IMR-90 (cell line): ENCODE data around the gene HMGCS2. TPM values are rescaled to one million over a fixed set of nuclear protein-coding genes. Genes with fewer than 3 reads are reported as not detected.

ENCODE experiments used
- ATAC-seq: fragments of 200-7000 bp; cut with Tn5 transposase; 2 replicates; pipeline ENCODE4 v1.9.1; 2020; ENCODE audit warnings: low read depth, mild to moderate bottlenecking, moderate library complexity
- BruUV-seq: library from RNA; stranded (reverse); fragments of 400-500 nt; replicated peaks from 2 replicates; lab custom pipeline; 2021; lab: Mats Ljungman, UMichigan
- CTCF ChIA-PET: fragments of 300-600 bp; formaldehyde crosslinking; extraction: SDS; loops from one replicate; lab custom pipeline; 2021; ENCODE audit warnings: antibody characterized with exemption; lab: Yijun Ruan, JAX
- POLR2A ChIA-PET: fragments of 300-600 bp; sonication (Branson Sonifier 250); formaldehyde crosslinking; loops from one replicate; lab custom pipeline; 2022; ENCODE audit warnings: antibody characterized with exemption; ENCODE audit not compliant: unreplicated experiment; lab: Charles Lee
- DNase-seq: peaks from one replicate; pipeline ENCODE4 v3.0.0; 2013
- H2AFZ ChIP-seq: replicated peaks from 2 replicates; pipeline ENCODE3; 2013; ENCODE audit warnings: low read length, mild to moderate bottlenecking; ENCODE audit not compliant: poor library complexity
- H2AK5ac ChIP-seq: 2 replicates; pipeline ENCODE4 v1.6.1; 2013; ENCODE audit warnings: low read depth, low read length, inconsistent platforms
- H2AK9ac ChIP-seq: replicated peaks from 2 replicates; pipeline ENCODE3; 2013; ENCODE audit warnings: mild to moderate bottlenecking, low read depth, low read length, moderate library complexity; ENCODE audit not compliant: poor library complexity
- H2BK120ac ChIP-seq: 2 replicates; pipeline ENCODE4 v1.6.1; 2013; ENCODE audit warnings: low read depth, low read length, inconsistent platforms
- H2BK15ac ChIP-seq: 3 replicates; pipeline ENCODE4 v1.6.1; 2013; ENCODE audit warnings: low read depth, low read length, inconsistent platforms
- H2BK20ac ChIP-seq: 2 replicates; pipeline ENCODE4 v1.6.1; 2013; ENCODE audit warnings: low read depth, mild to moderate bottlenecking, inconsistent platforms, low read length, moderate library complexity
- H2BK5ac ChIP-seq: 2 replicates; pipeline ENCODE4 v1.6.1; 2013; ENCODE audit warnings: mild to moderate bottlenecking, low read depth, low read length, inconsistent platforms; ENCODE audit not compliant: poor library complexity, severe bottlenecking
- H3K14ac ChIP-seq: replicated peaks from 2 replicates; pipeline ENCODE4 v1.6.1; 2013; ENCODE audit warnings: low read depth, low read length, inconsistent platforms
- H3K18ac ChIP-seq: 2 replicates; pipeline ENCODE4 v1.6.1; 2013; ENCODE audit warnings: low read depth, low read length, control low read depth
- H3K23ac ChIP-seq: 2 replicates; pipeline ENCODE4 v1.6.1; 2013; ENCODE audit warnings: low read depth, low read length, inconsistent platforms
- H3K27ac ChIP-seq: 2 replicates; pipeline ENCODE4 v1.5.1; 2013; ENCODE audit warnings: mild to moderate bottlenecking, control low read depth, low read length; ENCODE audit not compliant: insufficient read depth
- H3K27me3 ChIP-seq: 2 replicates; pipeline ENCODE4 v1.6.1; 2013; ENCODE audit warnings: low read length; ENCODE audit not compliant: control insufficient read depth, insufficient read depth
- H3K36me3 ChIP-seq: 2 replicates; pipeline ENCODE4 v1.6.1; 2013; ENCODE audit warnings: low read length, mixed read lengths; ENCODE audit not compliant: control insufficient read depth, insufficient read depth
- H3K4ac ChIP-seq: 2 replicates; pipeline ENCODE4 v1.6.1; 2013; ENCODE audit warnings: low read depth, low read length, inconsistent platforms
- H3K4me1 ChIP-seq: 2 replicates; pipeline ENCODE4 v1.6.1; 2013; ENCODE audit warnings: low read length, mixed read lengths; ENCODE audit not compliant: control insufficient read depth, insufficient read depth
- H3K4me2 ChIP-seq: 2 replicates; pipeline ENCODE4 v1.6.1; 2013; ENCODE audit warnings: low read depth, mild to moderate bottlenecking, control low read depth, low read length, moderate library complexity
- H3K4me3 ChIP-seq: 2 replicates; pipeline ENCODE4 v1.5.1; 2013; ENCODE audit warnings: low read depth, mild to moderate bottlenecking, control low read depth, low read length, moderate library complexity; ENCODE audit not compliant: insufficient read depth
- H3K56ac ChIP-seq: 2 replicates; pipeline ENCODE4 v1.6.1; 2013; ENCODE audit warnings: low read length, inconsistent platforms; ENCODE audit not compliant: insufficient read depth; ENCODE audit errors: extremely low read depth
- H3K79me1 ChIP-seq, 2 experiments: 2 replicates each; pipeline ENCODE4 v1.6.1; 2013; ENCODE audit warnings: low read length in 2 of 2, inconsistent platforms in 1 of 2, low read depth in 1 of 2
- H3K9ac ChIP-seq: 2 replicates; pipeline ENCODE4 v1.6.1; 2013; ENCODE audit warnings: low read depth, low read length, control low read depth
- H3K9me1 ChIP-seq: 2 replicates; pipeline ENCODE4 v1.6.1; 2013; ENCODE audit warnings: low read length, inconsistent platforms; ENCODE audit not compliant: insufficient read depth
- H3K9me3 ChIP-seq: 2 replicates; pipeline ENCODE4 v1.6.1; 2013; ENCODE audit warnings: low read length; ENCODE audit not compliant: control insufficient read depth, insufficient read depth
- H4K20me1 ChIP-seq: 2 replicates; pipeline ENCODE4 v1.6.1; 2013; ENCODE audit warnings: low read length, inconsistent platforms; ENCODE audit not compliant: insufficient read depth
- H4K5ac ChIP-seq: 2 replicates; pipeline ENCODE4 v1.6.1; 2013; ENCODE audit warnings: mild to moderate bottlenecking, low read depth, low read length, control low read depth
- H4K8ac ChIP-seq, 2 experiments: 2 replicates each; pipeline ENCODE4 v1.6.1; 2013; ENCODE audit warnings: low read depth in 2 of 2, low read length in 2 of 2, control low read depth in 1 of 2, inconsistent platforms in 1 of 2
- H4K91ac ChIP-seq: 2 replicates; pipeline ENCODE4 v1.6.1; 2013; ENCODE audit warnings: low read depth, low read length, inconsistent platforms; ENCODE audit not compliant: insufficient read depth
- CEBPB ChIP-seq: IDR thresholded peaks from 2 replicates; pipeline ENCODE4 v1.6.1; 2012; ENCODE audit warnings: low read depth, low read length, improper control_type of control experiment
- CHD1 ChIP-seq: IDR thresholded peaks from 2 replicates; pipeline ENCODE4 v1.6.1; 2012; ENCODE audit warnings: low read depth, low read length, improper control_type of control experiment
- ELK1 ChIP-seq: fragments of 150-350 bp; IDR thresholded peaks from 2 replicates; pipeline ENCODE4 v1.6.1; 2016; ENCODE audit warnings: low read depth, mild to moderate bottlenecking, low read length, moderate library complexity, borderline replicate concordance
- FOS ChIP-seq: fragments of 150-350 bp; IDR thresholded peaks from 2 replicates; pipeline ENCODE4 v1.6.1; 2016; ENCODE audit warnings: low read depth, low read length
- MAFK ChIP-seq: IDR thresholded peaks from 2 replicates; pipeline ENCODE4 v1.6.1; 2012; ENCODE audit warnings: low read depth, low read length, improper control_type of control experiment
- MAZ ChIP-seq: IDR thresholded peaks from 2 replicates; pipeline ENCODE4 v1.6.1; 2012; ENCODE audit warnings: low read depth, mild to moderate bottlenecking, low read length, improper control_type of control experiment, moderate library complexity, borderline replicate concordance
- NFE2L2 ChIP-seq: fragments of 150-350 bp; IDR thresholded peaks from 2 replicates; pipeline ENCODE4 v1.6.1; 2016; ENCODE audit warnings: low read depth, mild to moderate bottlenecking, low read length
- POLR2A ChIP-seq: IDR thresholded peaks from 2 replicates; pipeline ENCODE4 v1.6.1; 2012; ENCODE audit warnings: mild to moderate bottlenecking, low read depth, low read length
- RAD21 ChIP-seq: IDR thresholded peaks from 2 replicates; pipeline ENCODE4 v1.6.1; 2012; ENCODE audit warnings: low read length, improper control_type of control experiment
- RCOR1 ChIP-seq: IDR thresholded peaks from 2 replicates; pipeline ENCODE4 v1.6.1; 2012; ENCODE audit warnings: mild to moderate bottlenecking, low read length, improper control_type of control experiment; ENCODE audit not compliant: insufficient replicate concordance
- RFX5 ChIP-seq: IDR thresholded peaks from 2 replicates; pipeline ENCODE4 v1.8.0; 2012; ENCODE audit warnings: low read depth, mild to moderate bottlenecking, low read length, moderate library complexity
- USF2 ChIP-seq: fragments of 150-350 bp; IDR thresholded peaks from 2 replicates; pipeline ENCODE4 v1.6.1; 2017; ENCODE audit warnings: mild to moderate bottlenecking, antibody characterized with exemption, low read length, low read depth
- WGBS, 2 experiments: methylation state at CpG; one replicate each; pipeline versions ENCODE4 v1.1.5 to v1.1.7; 2013; ENCODE audit warnings: missing lambda C conversion rate in 2 of 2; ENCODE audit not compliant: insufficient read length in 1 of 2; ENCODE audit errors: extremely low coverage in 2 of 2; 5-methylcytosine and 5-hydroxymethylcytosine counted together
- dilution Hi-C: fragments of 300-500 bp; cut with HindIII; formaldehyde crosslinking; loops from one replicate; pipeline ENCODE4 v1.14.3; 2018; ENCODE audit warnings: low sequenced_read_pairs; ENCODE audit not compliant: unreplicated experiment
- in situ Hi-C: fragments of 300-500 bp; cut with MboI; formaldehyde crosslinking; loops from 3 replicates; pipeline ENCODE4 v1.14.3; 2019; ENCODE audit warnings: low sequenced_read_pairs, inconsistent platforms, mixed read lengths
- intact Hi-C: fragments of 100-400 bp; cut with micrococcal nuclease; formaldehyde crosslinking; loops from 2 replicates; pipeline ENCODE4 v1.10.0; 2022
- polyA plus RNA-seq, 3 experiments: library from polyadenylated mRNA; depleted of rRNA; stranded (reverse); fragments of >200 nt; gene quantifications; 2 replicates each; pipeline ENCODE4 v1.2.3, GENCODE V29; 2012; ENCODE audit warnings: low replicate concordance in 1 of 3
- total RNA-seq: library from RNA; depleted of rRNA; stranded (reverse); fragments of >200 nt; gene quantifications from 2 replicates; pipeline ENCODE4 v1.2.3, GENCODE V29; 2012

HMGCS2 gene
- total and polyA plus RNA-seq, 2 of the 4 experiments (the other 2 are of a cell fraction), result not detected

GRCh38 chr1:119814288-119814687, 45.6 kb upstream of the HMGCS2 start:
- ATAC-seq, result no peak

More at GRCh38 chr1:119814288-119814687, 45.6 kb upstream of the HMGCS2 start:
- dilution Hi-C loops (no loop called here), in situ Hi-C loops (loop anchor here (10.0 kb wide), 1 partner anchor 59 kb away; no protein-coding TSS in a partner anchor), intact Hi-C loops (no loop called here)
- no peak overlapping the region for H2AK9ac ChIP-seq
- no peaks in the 10 kb centered on the region for H3K79me1 ChIP-seq
- H3K4me3 ChIP-seq, result no peak overlapping the region
- H2BK15ac ChIP-seq, result 0 out of 3 replicates have a peak overlapping the region, but pooled peaks have one; percentile 20
- peak overlapping the region; percentile 3; the same call in 1 of the 2 replicates for H2BK120ac ChIP-seq
- H4K8ac ChIP-seq, result no peak overlapping the region
- no peak overlapping the region for H3K4ac ChIP-seq
- H2BK20ac ChIP-seq, result 0 out of 2 replicates have a peak overlapping the region, but pooled peaks have one; percentile 20
- BruUV-seq, result no TSS peak
- whole genome bisulfite sequencing, 2 experiments, result no CpG with 5 or more reads among the region's 1 CpG
- no peak overlapping the region for H3K18ac ChIP-seq
- no peak overlapping the region for H3K9ac ChIP-seq
- no peak overlapping the region for H2AFZ ChIP-seq
- CTCF ChIA-PET, result interaction anchor here (0.6 kb wide), 1 partner anchor 47 kb away, joined by 4 read pairs; no protein-coding TSS in a partner anchor
- no peaks in the 10 kb centered on the region for H3K27me3 ChIP-seq
- TF ChIP-seq MAZ, result no peak
- no peak for TF ChIP-seq CHD1
- no peak for TF ChIP-seq POLR2A
- TF ChIP-seq RFX5, result no peak
- no peak for TF ChIP-seq USF2
- no peak for TF ChIP-seq RAD21
- no peak for TF ChIP-seq NFE2L2
- no peak for TF ChIP-seq CEBPB
- TF ChIP-seq FOS, result no peak
- TF ChIP-seq MAFK, result no peak
- TF ChIP-seq ELK1, result no peak
- TF ChIP-seq RCOR1, result no peak
- H2BK5ac ChIP-seq, result no peak overlapping the region
- no peak overlapping the region for H4K91ac ChIP-seq
- H3K4me1 ChIP-seq, result peaks cover 6% of the 10 kb centered on the region; the same call in 1 of the 2 replicates
- no peak overlapping the region; the same call in 1 of the 2 replicates for H2AK5ac ChIP-seq
- no peaks in the 10 kb centered on the region for H3K36me3 ChIP-seq
- POLR2A ChIA-PET, result no interaction called here
- H3K9me3 ChIP-seq, result no peaks in the 10 kb centered on the region
- H3K4me2 ChIP-seq, result no peak overlapping the region
- H4K5ac ChIP-seq, result no peak overlapping the region
- no peak overlapping the region for H3K27ac ChIP-seq
- H3K14ac ChIP-seq, result no peak overlapping the region; the same call in 1 of the 2 replicates
- H3K9me1 ChIP-seq, result peaks cover 3% of the 10 kb centered on the region; the same call in 1 of the 2 replicates
- no peaks in the 10 kb centered on the region for H4K20me1 ChIP-seq
- H3K23ac ChIP-seq, result no peak overlapping the region
- H3K56ac ChIP-seq, result no peak overlapping the region
- DNase-seq, result no peak
